Stimulated activated naive CD8-positive, alpha-beta T cell treated with anti-CD3 and anti-CD28 coated beads, Interleukin-15, Interleukin-2, amounts not matched to agents 100 ng/mL and 50 ng/mL, for 24 hours (primary cell): ENCODE results near the gene MTERF1.
"Not testable (repeated sequence)": the region's sequence is repeated elsewhere in the genome, so short reads cannot be mapped to it uniquely, and the experiment has no call there.

ENCODE experiments used
- H3K27ac Mint-ChIP-seq: one replicate; pipeline ENCODE4 v1.8.0; 2021; ENCODE audit warnings: mild to moderate bottlenecking, mixed read lengths
- H3K27me3 Mint-ChIP-seq: one replicate; pipeline ENCODE4 v1.8.0; 2021; ENCODE audit warnings: mixed read lengths
- H3K36me3 Mint-ChIP-seq: one replicate; pipeline ENCODE4 v1.8.0; 2021; ENCODE audit warnings: low read depth, mixed read lengths
- H3K4me1 Mint-ChIP-seq: one replicate; pipeline ENCODE4 v1.8.0; 2021; ENCODE audit warnings: low read depth, mixed read lengths
- H3K4me3 Mint-ChIP-seq: one replicate; pipeline ENCODE4 v1.8.0; 2021; ENCODE audit warnings: mild to moderate bottlenecking, mixed read lengths
- H3K9me3 Mint-ChIP-seq: one replicate; pipeline ENCODE4 v1.8.0; 2021; ENCODE audit warnings: mixed read lengths

The MTERF1 gene

DNA sequence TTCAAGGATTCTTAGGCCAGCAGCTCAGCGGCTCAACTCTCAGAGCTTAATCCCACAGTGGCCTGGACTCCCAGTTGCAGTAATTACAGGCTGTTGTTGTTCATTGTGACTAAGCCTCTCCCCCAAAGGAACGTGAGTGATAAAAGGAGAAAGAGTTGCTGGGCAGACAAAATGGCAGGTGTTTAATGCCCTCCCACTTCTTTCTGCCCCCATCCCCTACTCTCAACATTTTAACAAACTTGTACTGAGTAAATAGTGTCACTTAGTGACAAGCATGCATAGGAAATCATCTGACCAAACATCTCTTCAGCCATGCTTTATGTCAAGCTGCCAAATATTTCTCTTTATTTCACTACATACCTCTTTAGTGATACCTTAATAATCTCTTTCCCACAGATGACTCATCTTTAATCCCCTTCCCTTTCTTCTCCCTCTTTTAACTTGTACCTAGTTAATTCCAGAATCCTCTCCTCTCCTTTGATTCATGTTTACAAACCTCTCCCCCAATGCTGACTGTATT lies 12.4 kb upstream of the MTERF1 start:
- Mint-ChIP-seq H3K27ac (no peak overlapping the region), H3K9me3 (no peaks in the 10 kb centered on the region), H3K27me3 (peaks cover 5% of the 10 kb centered on the region), H3K36me3 (no peaks in the 10 kb centered on the region), H3K4me1 (no peaks in the 10 kb centered on the region), H3K4me3 (no peak overlapping the region)

GRCh38 chr7:91892099-91892705 lies 11.7 kb upstream of the MTERF1 start:
- Mint-ChIP-seq H3K27ac (no peak overlapping the region), H3K4me3 (no peak overlapping the region), H3K36me3 (no peaks in the 10 kb centered on the region), H3K4me1 (no peaks in the 10 kb centered on the region), H3K27me3 (peaks cover 5% of the 10 kb centered on the region), H3K9me3 (no peaks in the 10 kb centered on the region)

DNA sequence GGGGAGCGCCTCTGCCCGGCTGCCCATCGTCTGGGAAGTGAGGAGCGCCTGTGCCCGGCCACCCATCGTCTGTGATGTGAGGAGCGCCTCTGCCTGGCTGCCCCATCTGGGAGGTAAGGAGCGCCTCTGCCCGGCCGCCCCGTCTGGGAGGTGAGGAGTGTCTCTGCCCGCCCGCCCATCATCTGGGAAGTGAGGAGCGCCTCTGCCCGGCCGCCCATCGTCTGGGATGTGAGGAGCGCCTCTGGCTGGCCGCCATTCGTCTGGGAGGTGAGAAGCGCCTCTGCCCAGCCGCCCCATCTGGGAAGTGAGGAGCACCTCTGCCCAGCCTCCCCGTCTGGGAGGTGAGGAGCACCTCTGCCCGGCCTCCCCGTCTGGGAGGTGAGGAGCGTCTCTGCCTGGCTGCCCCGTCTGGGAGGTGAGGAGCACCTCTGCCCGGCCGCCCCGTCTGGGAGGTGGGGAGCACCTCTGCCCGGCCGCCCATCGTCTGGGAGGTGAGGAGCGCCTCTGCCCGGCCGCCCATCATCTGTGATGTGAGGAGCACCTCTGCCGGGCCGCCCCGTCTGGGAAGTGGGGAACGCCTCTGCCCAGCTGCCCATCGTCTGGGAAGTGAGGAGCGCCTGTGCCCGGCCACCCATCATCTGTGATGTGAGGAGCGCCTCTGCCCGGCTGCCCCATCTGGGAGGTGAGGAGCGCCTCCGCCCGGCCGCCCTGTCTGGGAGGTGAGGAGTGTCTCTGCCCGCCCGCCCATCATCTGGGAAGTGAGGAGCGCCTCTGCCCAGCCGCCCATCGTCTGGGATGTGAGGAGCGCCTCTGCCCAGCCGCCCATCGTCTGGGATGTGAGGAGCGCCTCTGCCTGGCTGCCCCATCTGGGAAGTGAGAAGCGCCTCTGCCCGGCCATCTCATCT lies 8.0 kb upstream of the MTERF1 start:
- not testable (repeated sequence) for H3K27me3 Mint-ChIP-seq, H3K27ac Mint-ChIP-seq, H3K9me3 Mint-ChIP-seq

GRCh38 chr7:91887336-91888213 lies 7.1 kb upstream of the MTERF1 start:
- H3K36me3 Mint-ChIP-seq, H3K4me3 Mint-ChIP-seq, H3K27ac Mint-ChIP-seq, H3K27me3 Mint-ChIP-seq, H3K9me3 Mint-ChIP-seq, H3K4me1 Mint-ChIP-seq: not testable (repeated sequence)

More for the DNA sequence above, 8.0 kb upstream of the MTERF1 start:
- not testable (repeated sequence) for H3K4me3 Mint-ChIP-seq, H3K4me1 Mint-ChIP-seq, H3K36me3 Mint-ChIP-seq

- Mint-ChIP-seq H3K27ac (peak overlapping the region; percentile 37), H3K36me3 (peaks cover 4% of the 10 kb centered on the region), H3K4me3 (no peak overlapping the region), H3K27me3 (no peaks in the 10 kb centered on the region), H3K4me1 (peaks cover 21% of the 10 kb centered on the region), H3K9me3 (no peaks in the 10 kb centered on the region)
Observed at GRCh38 chr7:91883676-91884362, 3.3 kb upstream of the MTERF1 start.

DNA sequence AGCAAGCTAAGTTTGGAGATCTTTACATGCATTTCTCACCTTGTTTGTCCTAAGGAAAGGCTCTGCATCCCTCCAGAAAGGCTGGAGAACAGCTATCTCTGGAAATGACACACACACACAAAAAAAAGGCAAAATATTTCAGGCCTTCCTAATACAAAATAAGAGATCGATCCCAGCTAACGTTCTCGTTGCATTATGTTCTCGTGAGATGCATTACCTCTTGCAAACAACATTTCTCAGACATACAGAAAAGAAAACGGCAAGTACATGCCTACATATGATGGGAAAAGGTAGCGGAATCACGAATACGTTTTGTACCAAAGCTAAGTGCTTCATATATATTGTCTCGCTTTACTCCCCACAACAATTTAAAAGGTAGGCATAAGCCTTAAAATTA lies 488 bp downstream of the MTERF1 start:
- Mint-ChIP-seq H3K27me3 (no peaks in the 10 kb centered on the region), H3K4me3 (peak overlapping the region; percentile 92), H3K4me1 (peaks cover 35% of the 10 kb centered on the region), H3K27ac (peak overlapping the region; percentile 93), H3K36me3 (peaks cover 29% of the 10 kb centered on the region), H3K9me3 (no peaks in the 10 kb centered on the region)

- H3K9me3 Mint-ChIP-seq, result no peaks in the 10 kb centered on the region
- no peak overlapping the region for H3K4me3 Mint-ChIP-seq
- no peak overlapping the region for H3K27ac Mint-ChIP-seq
- peaks cover 49% of the 10 kb centered on the region for H3K36me3 Mint-ChIP-seq
- peaks cover 35% of the 10 kb centered on the region for H3K4me1 Mint-ChIP-seq
- no peaks in the 10 kb centered on the region for H3K27me3 Mint-ChIP-seq
Observed at GRCh38 chr7:91876391-91877133, 3.9 kb downstream of the MTERF1 start.

- H3K27me3 Mint-ChIP-seq, result no peaks in the 10 kb centered on the region
- H3K4me3 Mint-ChIP-seq, result no peak overlapping the region
- H3K27ac Mint-ChIP-seq, result no peak overlapping the region
- H3K9me3 Mint-ChIP-seq, result no peaks in the 10 kb centered on the region
- H3K4me1 Mint-ChIP-seq, result peaks cover 31% of the 10 kb centered on the region
- peaks cover 54% of the 10 kb centered on the region for H3K36me3 Mint-ChIP-seq
Observed at GRCh38 chr7:91875851-91876250, 4.7 kb downstream of the MTERF1 start.

DNA sequence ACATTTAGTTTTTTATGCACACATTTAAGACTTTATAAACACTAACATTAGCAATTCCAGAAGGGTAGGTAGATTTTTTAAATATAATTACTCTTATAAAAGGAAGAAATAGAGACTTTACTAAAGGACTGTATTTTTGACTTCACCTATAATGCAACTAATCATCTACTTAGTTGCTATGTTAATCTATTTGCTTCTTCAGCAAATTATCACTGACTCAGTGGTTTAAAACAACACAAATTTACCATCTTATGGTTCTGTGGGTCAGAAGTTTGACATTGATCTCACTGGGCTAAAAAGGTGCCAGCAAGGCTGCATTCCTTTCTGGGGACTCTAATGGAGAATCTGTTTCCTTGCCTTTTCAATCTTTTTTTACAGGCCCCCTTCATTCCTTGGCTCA lies 7.6 kb downstream of the MTERF1 start:
- peaks cover 13% of the 10 kb centered on the region for H3K4me1 Mint-ChIP-seq
- H3K27ac Mint-ChIP-seq, result no peak overlapping the region
- peaks cover 61% of the 10 kb centered on the region for H3K36me3 Mint-ChIP-seq
- no peaks in the 10 kb centered on the region for H3K9me3 Mint-ChIP-seq
- H3K4me3 Mint-ChIP-seq, result no peak overlapping the region
- no peaks in the 10 kb centered on the region for H3K27me3 Mint-ChIP-seq

DNA sequence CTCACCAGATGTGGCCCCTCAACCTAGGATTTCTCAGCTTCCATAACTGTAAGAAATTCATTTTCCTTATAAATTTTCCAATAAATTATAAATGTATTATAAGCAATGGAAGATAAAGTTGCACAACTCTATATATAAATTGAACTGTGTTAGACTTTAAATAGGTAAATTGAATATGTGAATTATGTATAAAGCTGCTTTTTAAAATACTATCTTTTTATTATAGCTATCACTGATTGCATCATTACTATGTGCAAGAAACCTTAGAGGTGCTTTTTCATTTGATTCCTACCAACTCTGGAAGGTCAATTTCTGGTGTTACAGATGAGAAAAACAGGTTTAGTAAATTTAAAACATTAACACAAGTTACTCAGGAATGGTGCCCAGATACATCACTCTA lies 8.4 kb downstream of the MTERF1 start:
- Mint-ChIP-seq H3K4me1 (peaks cover 6% of the 10 kb centered on the region), H3K27me3 (no peaks in the 10 kb centered on the region), H3K9me3 (no peaks in the 10 kb centered on the region), H3K27ac (no peak overlapping the region), H3K4me3 (no peak overlapping the region), H3K36me3 (peaks cover 57% of the 10 kb centered on the region)

GRCh38 chr7:91869661-91870060 lies 10.8 kb downstream of the MTERF1 start:
- H3K4me1 Mint-ChIP-seq, result no peaks in the 10 kb centered on the region
- H3K27ac Mint-ChIP-seq, result no peak overlapping the region
- H3K36me3 Mint-ChIP-seq, result peaks cover 39% of the 10 kb centered on the region
- no peaks in the 10 kb centered on the region for H3K9me3 Mint-ChIP-seq
- no peaks in the 10 kb centered on the region for H3K27me3 Mint-ChIP-seq
- no peak overlapping the region for H3K4me3 Mint-ChIP-seq

- Mint-ChIP-seq H3K9me3 (no peaks in the 10 kb centered on the region), H3K36me3 (peaks cover 23% of the 10 kb centered on the region), H3K4me1 (no peaks in the 10 kb centered on the region), H3K27me3 (no peaks in the 10 kb centered on the region), H3K27ac (no peak overlapping the region), H3K4me3 (no peak overlapping the region)
Observed at GRCh38 chr7:91866599-91867148, 13.8 kb downstream of the MTERF1 start.

DNA sequence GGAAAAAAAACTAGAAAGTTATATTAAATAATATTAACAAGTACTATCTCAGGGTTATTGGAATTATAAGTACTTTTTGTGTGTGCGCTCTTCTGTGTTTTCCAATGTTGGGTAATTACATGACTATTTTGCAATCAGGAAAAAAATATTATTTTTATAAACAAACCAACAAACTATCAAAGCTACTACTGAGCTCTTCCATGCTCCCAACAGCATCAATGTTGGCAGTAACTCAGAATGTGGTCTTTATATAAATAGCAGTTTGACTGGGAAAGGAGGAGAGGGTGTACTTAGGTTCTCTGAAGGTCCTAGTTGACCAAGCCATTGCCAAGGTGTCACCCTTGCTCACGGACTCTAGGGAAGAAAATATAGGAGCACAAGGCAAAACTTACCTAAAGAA lies 15.0 kb downstream of the MTERF1 start:
- H3K9me3 Mint-ChIP-seq, result no peaks in the 10 kb centered on the region
- H3K27ac Mint-ChIP-seq, result no peak overlapping the region
- no peak overlapping the region for H3K4me3 Mint-ChIP-seq
- no peaks in the 10 kb centered on the region for H3K4me1 Mint-ChIP-seq
- peaks cover 18% of the 10 kb centered on the region for H3K36me3 Mint-ChIP-seq
- no peaks in the 10 kb centered on the region for H3K27me3 Mint-ChIP-seq

DNA sequence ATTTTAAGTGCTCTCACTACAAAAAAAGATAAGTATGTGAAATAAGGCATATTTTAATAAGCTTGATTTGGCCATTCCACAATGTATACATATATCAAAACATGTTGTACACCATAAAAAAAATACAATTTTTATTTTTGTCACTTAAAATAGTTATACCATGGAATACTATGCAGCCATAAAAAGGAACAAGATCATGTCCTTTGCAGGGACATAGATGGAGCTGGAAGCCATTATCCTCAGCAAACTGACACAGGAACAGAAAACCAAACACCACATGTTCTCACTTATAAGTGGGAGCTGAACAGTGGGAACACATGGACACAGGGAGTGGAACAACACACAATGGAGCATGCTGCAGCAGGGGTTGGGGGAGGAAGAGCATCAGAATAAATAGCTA lies 15.9 kb downstream of the MTERF1 start:
- H3K36me3 Mint-ChIP-seq, result peaks cover 18% of the 10 kb centered on the region
- H3K27me3 Mint-ChIP-seq, H3K4me1 Mint-ChIP-seq, H3K4me3 Mint-ChIP-seq, H3K9me3 Mint-ChIP-seq, H3K27ac Mint-ChIP-seq: not testable (repeated sequence)
